HepG2 (cell line): ENCODE measurements around the gene S100A5. TPM values are rescaled to one million over a fixed set of nuclear protein-coding genes. Genes with fewer than 3 reads are reported as not detected.

ENCODE experiments used
- KAT8 ChIP-seq: IDR thresholded peaks from 2 replicates; pipeline ENCODE4 v1.6.1; 2016; ENCODE audit warnings: missing genetic modification reagents, missing compliant biosample characterization
- SAFB2 ChIP-seq: sonication (generic); formaldehyde crosslinking; IDR thresholded peaks from 2 replicates; pipeline ENCODE4 v1.5.1; 2020; ENCODE audit warnings: missing genetic modification reagents, low read depth, mild to moderate bottlenecking, borderline replicate concordance
- ZBTB3 ChIP-seq: sonication (generic); formaldehyde crosslinking; IDR thresholded peaks from 2 replicates; pipeline ENCODE4 v1.4.0; 2020; ENCODE audit warnings: low read depth, mild to moderate bottlenecking, moderate library complexity, missing genetic modification reagents, borderline replicate concordance
- ZNF646 ChIP-seq: sonication (generic); formaldehyde crosslinking; IDR thresholded peaks from 2 replicates; pipeline ENCODE4 v1.9.0; 2021; ENCODE audit warnings: mild to moderate bottlenecking, missing genetic modification reagents
- ZSCAN30 ChIP-seq: sonication (generic); formaldehyde crosslinking; IDR thresholded peaks from 2 replicates; pipeline ENCODE4 v1.5.0; 2020; ENCODE audit warnings: mild to moderate bottlenecking, missing genetic modification reagents
- polyA plus RNA-seq, 8 experiments: library from polyadenylated mRNA; depleted of rRNA in 3 of 8; stranded (reverse) in 7 of 8; unstranded in 1 of 8; fragments of >200 nt; fragmentation: Illumina TruSeq in 4 of 8; extraction: Trizol in 4 of 8; gene quantifications; 2 replicates each; pipeline versions ENCODE4 v1.2.1 to v1.2.3, GENCODE V29; 2011 to 2016; ENCODE audit warnings: low read depth in 4 of 8, missing spikeins in 1 of 8, mixed read lengths in 1 of 8; ENCODE audit not compliant: insufficient read depth in 1 of 8
- total RNA-seq, 5 experiments: library from RNA; depleted of rRNA; stranded (reverse); fragments of >200 nt; fragmentation: Illumina TruSeq; extraction: Trizol; gene quantifications; 2 replicates each; pipeline ENCODE4 v1.2.3, GENCODE V29; 2016; ENCODE audit warnings: low read depth in 1 of 5
- TF ChIP-seq, protein P1 (sequence below): sonication (generic); formaldehyde crosslinking; IDR thresholded peaks from 2 replicates; pipeline ENCODE4 v1.4.0; 2020; ENCODE audit warnings: missing genetic modification reagents, borderline replicate concordance

The S100A5 gene
- total and polyA plus RNA-seq, 2 of the 13 experiments (the other 11 are each of a cell fraction or from before 2014, with no cell fraction given) = not detected

DNA sequence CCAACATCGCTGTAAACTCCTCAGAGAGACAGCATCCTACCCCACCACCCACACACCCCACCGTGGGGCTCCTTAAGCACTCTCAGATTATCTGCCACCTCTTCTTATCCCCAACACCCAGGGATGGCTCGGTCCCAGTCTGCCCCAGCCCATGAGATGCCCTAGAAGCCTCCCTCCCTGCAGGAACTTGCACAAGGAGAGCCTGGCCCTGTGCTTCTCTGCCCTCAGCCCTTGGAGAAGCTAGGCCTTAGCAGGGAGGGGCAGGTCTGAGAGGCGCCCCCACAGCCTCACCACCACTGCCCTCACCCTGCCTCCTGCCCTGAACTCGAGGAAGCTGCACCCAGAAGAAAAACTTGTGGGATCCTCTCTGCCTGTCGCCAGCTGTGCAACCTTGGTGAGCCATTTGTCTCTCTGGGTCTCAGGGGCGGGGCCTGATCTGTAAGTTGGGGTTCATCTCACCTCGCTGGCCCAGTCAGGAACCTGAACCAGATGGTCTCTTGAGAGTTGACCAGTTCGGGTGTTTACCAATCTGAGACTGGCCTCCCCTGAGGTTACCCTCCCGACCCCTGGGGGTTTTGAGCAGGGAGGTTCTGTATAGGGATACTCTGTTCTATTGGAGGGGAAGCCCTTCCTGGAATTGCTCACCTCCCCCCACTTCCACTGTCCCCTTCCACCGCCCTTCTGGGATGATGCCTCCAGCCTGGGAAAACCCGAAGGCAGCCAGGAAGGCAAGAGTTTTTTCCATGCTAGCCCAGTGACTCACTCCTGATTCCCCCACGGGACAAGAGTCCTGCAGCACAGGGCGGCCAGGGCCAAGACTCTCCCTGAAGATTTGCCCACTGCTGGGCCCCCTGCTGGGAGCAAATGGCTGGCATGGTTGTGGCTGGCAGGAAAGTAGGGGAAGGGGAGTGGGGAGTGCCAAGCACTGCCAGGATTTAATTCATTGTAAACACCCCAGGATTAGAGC, 8.3 kb upstream of the S100A5 start, which contains the start of gene S100A3 (continued):
- TF ChIP-seq ZNF646 (CRISPR knock-in tag) (no peak), KAT8 (CRISPR knock-in tag) (no peak), ZBTB3 (CRISPR knock-in tag) (no peak), SAFB2 (CRISPR knock-in tag) (no peak), ZSCAN30 (CRISPR knock-in tag) (no peak)
- TF ChIP-seq, protein P1, sequence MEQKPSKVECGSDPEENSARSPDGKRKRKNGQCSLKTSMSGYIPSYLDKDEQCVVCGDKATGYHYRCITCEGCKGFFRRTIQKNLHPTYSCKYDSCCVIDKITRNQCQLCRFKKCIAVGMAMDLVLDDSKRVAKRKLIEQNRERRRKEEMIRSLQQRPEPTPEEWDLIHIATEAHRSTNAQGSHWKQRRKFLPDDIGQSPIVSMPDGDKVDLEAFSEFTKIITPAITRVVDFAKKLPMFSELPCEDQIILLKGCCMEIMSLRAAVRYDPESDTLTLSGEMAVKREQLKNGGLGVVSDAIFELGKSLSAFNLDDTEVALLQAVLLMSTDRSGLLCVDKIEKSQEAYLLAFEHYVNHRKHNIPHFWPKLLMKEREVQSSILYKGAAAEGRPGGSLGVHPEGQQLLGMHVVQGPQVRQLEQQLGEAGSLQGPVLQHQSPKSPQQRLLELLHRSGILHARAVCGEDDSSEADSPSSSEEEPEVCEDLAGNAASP = no peak
